Endodermal cell (in vitro differentiated cells): ENCODE data around the gene CD3D. TPM values are rescaled to one million over a fixed set of nuclear protein-coding genes. Genes with fewer than 3 reads are reported as not detected.

Experiments used
- DNase-seq: peaks from one replicate; pipeline ENCODE4 v3.0.0-alpha.2; 2017
- H3K27ac ChIP-seq: 2 replicates; pipeline ENCODE4 v1.5.1; 2013; ENCODE audit warnings: mild to moderate bottlenecking, low read depth, low read length, moderate library complexity
- H3K27me3 ChIP-seq: 2 replicates; pipeline ENCODE4 v1.6.1; 2013; ENCODE audit warnings: mild to moderate bottlenecking, low read length, moderate library complexity; ENCODE audit not compliant: insufficient read depth, control insufficient read depth, poor library complexity, severe bottlenecking
- H3K36me3 ChIP-seq: 2 replicates; pipeline ENCODE4 v1.7.0; 2013; ENCODE audit warnings: mild to moderate bottlenecking, low read length, moderate library complexity; ENCODE audit not compliant: control insufficient read depth, insufficient read depth
- H3K4me1 ChIP-seq: one replicate; pipeline ENCODE4 v1.7.0; 2013; ENCODE audit warnings: low read length; ENCODE audit not compliant: control insufficient read depth, insufficient read depth
- H3K4me3 ChIP-seq: 2 replicates; pipeline ENCODE4 v1.5.1; 2013; ENCODE audit warnings: mild to moderate bottlenecking, low read length, moderate library complexity
- H3K9ac ChIP-seq: 2 replicates; pipeline ENCODE4 v1.6.1; 2013; ENCODE audit warnings: mild to moderate bottlenecking, low read length, moderate library complexity; ENCODE audit not compliant: poor library complexity, severe bottlenecking; ENCODE audit errors: extremely low read depth
- H3K9me3 ChIP-seq: 2 replicates; pipeline ENCODE4 v1.6.1; 2013; ENCODE audit warnings: mild to moderate bottlenecking, low read length, moderate library complexity; ENCODE audit not compliant: control insufficient read depth
- H3K27ac Mint-ChIP-seq: 2 replicates; pipeline ENCODE4 v1.8.0; 2020; ENCODE audit warnings: mixed read lengths
- H3K27me3 Mint-ChIP-seq: 2 replicates; pipeline ENCODE4 v1.8.0; 2021; ENCODE audit warnings: mild to moderate bottlenecking, mixed read lengths; ENCODE audit not compliant: insufficient read depth
- H3K36me3 Mint-ChIP-seq: 2 replicates; pipeline ENCODE4 v1.8.0; 2020; ENCODE audit warnings: low read depth, mixed read lengths
- H3K4me1 Mint-ChIP-seq: 2 replicates; pipeline ENCODE4 v1.8.0; 2020; ENCODE audit warnings: mixed read lengths
- H3K4me3 Mint-ChIP-seq: 2 replicates; pipeline ENCODE4 v1.8.0; 2020; ENCODE audit warnings: mild to moderate bottlenecking, moderate library complexity, mixed read lengths
- H3K9me3 Mint-ChIP-seq: 2 replicates; pipeline ENCODE4 v1.8.0; 2020; ENCODE audit warnings: mild to moderate bottlenecking, mixed read lengths
- WGBS, 2 experiments: methylation state at CpG; one replicate each; pipeline versions ENCODE4 v1.1.5 to v1.1.7; 2013; ENCODE audit warnings: missing lambda C conversion rate in 2 of 2, mixed read lengths in 1 of 2; ENCODE audit not compliant: insufficient coverage in 1 of 2, insufficient read length in 1 of 2; 5-methylcytosine and 5-hydroxymethylcytosine counted together
- total RNA-seq, 2 donors: library from RNA; stranded (reverse); fragmentation: NEBNext Ultra II Directional in 1 of 2; extraction: Animal tissue kit (Norgen Biotek cat#: 25700) in 1 of 2; gene quantifications; 2 replicates in 1 of 2; 3 replicates in 1 of 2; pipeline ENCODE4 v1.2.1, GENCODE V29; 2021
- TF ChIP-seq, protein P1 (sequence below): fragments of 200-600 bp; sonication (generic); conservative IDR thresholded peaks from 2 replicates; pipeline ENCODE4 v1.5.0; 2021; ENCODE audit warnings: antibody characterized with exemption, mild to moderate bottlenecking

CD3D gene
- total RNA-seq, 2 donors from 2014 or later, result 0.92 TPM; not detected in 1

- no peak for DNase-seq
- H3K36me3 ChIP-seq, result no peaks in the 10 kb centered on the region
- Mint-ChIP-seq H3K4me1 (peaks cover 11% of the 10 kb centered on the region), H3K27me3 (peaks cover 47% of the 10 kb centered on the region), H3K9me3 (no peaks in the 10 kb centered on the region), H3K36me3 (no peaks in the 10 kb centered on the region), H3K4me3 (no peak overlapping the region), H3K27ac (no peak overlapping the region)
- no peak overlapping the region for H3K9ac ChIP-seq
- TF ChIP-seq, protein P1, sequence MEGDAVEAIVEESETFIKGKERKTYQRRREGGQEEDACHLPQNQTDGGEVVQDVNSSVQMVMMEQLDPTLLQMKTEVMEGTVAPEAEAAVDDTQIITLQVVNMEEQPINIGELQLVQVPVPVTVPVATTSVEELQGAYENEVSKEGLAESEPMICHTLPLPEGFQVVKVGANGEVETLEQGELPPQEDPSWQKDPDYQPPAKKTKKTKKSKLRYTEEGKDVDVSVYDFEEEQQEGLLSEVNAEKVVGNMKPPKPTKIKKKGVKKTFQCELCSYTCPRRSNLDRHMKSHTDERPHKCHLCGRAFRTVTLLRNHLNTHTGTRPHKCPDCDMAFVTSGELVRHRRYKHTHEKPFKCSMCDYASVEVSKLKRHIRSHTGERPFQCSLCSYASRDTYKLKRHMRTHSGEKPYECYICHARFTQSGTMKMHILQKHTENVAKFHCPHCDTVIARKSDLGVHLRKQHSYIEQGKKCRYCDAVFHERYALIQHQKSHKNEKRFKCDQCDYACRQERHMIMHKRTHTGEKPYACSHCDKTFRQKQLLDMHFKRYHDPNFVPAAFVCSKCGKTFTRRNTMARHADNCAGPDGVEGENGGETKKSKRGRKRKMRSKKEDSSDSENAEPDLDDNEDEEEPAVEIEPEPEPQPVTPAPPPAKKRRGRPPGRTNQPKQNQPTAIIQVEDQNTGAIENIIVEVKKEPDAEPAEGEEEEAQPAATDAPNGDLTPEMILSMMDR, result no peak
- no peak overlapping the region for H3K4me3 ChIP-seq
- H3K9me3 ChIP-seq, result no peaks in the 10 kb centered on the region
- peaks cover 28% of the 10 kb centered on the region for H3K27me3 ChIP-seq
- peaks cover 4% of the 10 kb centered on the region for H3K4me1 ChIP-seq
- WGBS, 2 experiments, result 91 to 100% methylated on average over 3 to 5 of the region's 5 CpGs
- H3K27ac ChIP-seq, result no peak overlapping the region
These were observed 3.1 kb downstream of the CD3D start for GRCh38 chr11:118339281-118339961.

- Mint-ChIP-seq H3K4me3 (no peak overlapping the region), H3K36me3 (no peaks in the 10 kb centered on the region), H3K9me3 (peaks cover 3% of the 10 kb centered on the region), H3K27me3 (peaks cover 42% of the 10 kb centered on the region), H3K4me1 (peaks cover 11% of the 10 kb centered on the region), H3K27ac (no peak overlapping the region)
- H3K9me3 ChIP-seq, result peaks cover 2% of the 10 kb centered on the region
- H3K27me3 ChIP-seq, result peaks cover 28% of the 10 kb centered on the region
- H3K4me1 ChIP-seq, result peaks cover 4% of the 10 kb centered on the region
- 91 to 100% methylated on average over 5 to 7 of the region's 7 CpGs for WGBS, 2 experiments
- no peak overlapping the region for H3K4me3 ChIP-seq
- no peak overlapping the region for H3K9ac ChIP-seq
- TF ChIP-seq, protein P1, result no peak
- no peak overlapping the region for H3K27ac ChIP-seq
- DNase-seq, result no peak
- no peaks in the 10 kb centered on the region for H3K36me3 ChIP-seq
These were observed 3.9 kb downstream of the CD3D start for GRCh38 chr11:118338637-118339061.

- Mint-ChIP-seq H3K36me3 (no peaks in the 10 kb centered on the region), H3K9me3 (peaks cover 21% of the 10 kb centered on the region), H3K27ac (no peak overlapping the region), H3K4me3 (no peak overlapping the region), H3K4me1 (no peaks in the 10 kb centered on the region), H3K27me3 (peaks cover 26% of the 10 kb centered on the region)
- H3K4me3 ChIP-seq, result no peak overlapping the region
- WGBS, 2 experiments, result 80% methylated on average over 1 of the region's 1 CpG; no CpG with 5 or more reads in 1 of the 2 experiments
- peaks cover 11% of the 10 kb centered on the region for H3K27me3 ChIP-seq
- H3K27ac ChIP-seq, result no peak overlapping the region
- TF ChIP-seq, protein P1, result no peak
- DNase-seq, result no peak
- H3K9ac ChIP-seq, result no peak overlapping the region
- H3K9me3 ChIP-seq, result peaks cover 13% of the 10 kb centered on the region
- no peaks in the 10 kb centered on the region for H3K36me3 ChIP-seq
- no peaks in the 10 kb centered on the region for H3K4me1 ChIP-seq
These were observed 7.8 kb downstream of the CD3D start for GRCh38 chr11:118334745-118335144.
